OCI-LY7 (cell line): ENCODE results near the gene FGR. TPM values are rescaled to one million over a fixed set of nuclear protein-coding genes. Genes with fewer than 3 reads are reported as not detected.

ENCODE experiments used
- BruUV-seq: library from RNA; stranded (reverse); fragments of 400-500 nt; replicated peaks from 2 replicates; lab custom pipeline; 2021; lab: Mats Ljungman, UMichigan
- CTCF ChIA-PET: fragments of 300-600 bp; sonication (Branson Sonifier 250); formaldehyde crosslinking; loops from one replicate; lab custom pipeline; 2022; ENCODE audit warnings: antibody characterized with exemption; ENCODE audit not compliant: unreplicated experiment; lab: Charles Lee
- POLR2A ChIA-PET: fragments of 300-600 bp; sonication (Branson Sonifier 250); formaldehyde crosslinking; loops from one replicate; lab custom pipeline; 2022; ENCODE audit warnings: antibody characterized with exemption; lab: Charles Lee
- DNase-seq: peaks from one replicate; pipeline ENCODE4 v3.0.0-alpha.2; 2015; ENCODE audit warnings: low spot score
- H2AFZ ChIP-seq: fragments of 200-600 bp; sonication (generic), shearing (Covaris generic); 2 replicates; pipeline ENCODE4 v1.6.1; 2014; ENCODE audit warnings: mild to moderate bottlenecking, antibody characterized with exemption, low read length, moderate library complexity
- H3K27ac ChIP-seq: fragments of 200-600 bp; sonication (generic); 2 replicates; pipeline ENCODE4 v1.5.1; 2014; ENCODE audit warnings: mixed run types, low read depth, mild to moderate bottlenecking, moderate library complexity, low read length, inconsistent platforms; ENCODE audit not compliant: poor library complexity, severe bottlenecking
- H3K36me3 ChIP-seq: fragments of 200-600 bp; sonication (generic); 2 replicates; pipeline ENCODE4 v1.6.1; 2014; ENCODE audit warnings: mild to moderate bottlenecking, antibody characterized with exemption, low read length, moderate library complexity, mixed read lengths; ENCODE audit not compliant: insufficient read depth
- H3K4me1 ChIP-seq: fragments of 200-600 bp; sonication (generic); 2 replicates; pipeline ENCODE4 v1.5.1; 2014; ENCODE audit warnings: mild to moderate bottlenecking, low read length; ENCODE audit not compliant: insufficient read depth, poor library complexity, severe bottlenecking
- H3K4me2 ChIP-seq: fragments of 200-600 bp; sonication (generic); 2 replicates; pipeline ENCODE4 v1.6.1; 2014; ENCODE audit warnings: mild to moderate bottlenecking, low read length
- H3K4me3 ChIP-seq: fragments of 200-600 bp; sonication (generic); 2 replicates; pipeline ENCODE4 v1.5.1; 2014; ENCODE audit warnings: mild to moderate bottlenecking, low read depth, low read length; ENCODE audit not compliant: poor library complexity, severe bottlenecking
- H3K79me2 ChIP-seq: fragments of 200-600 bp; sonication (generic); 2 replicates; pipeline ENCODE4 v1.6.1; 2016; ENCODE audit warnings: low read depth, mild to moderate bottlenecking, low read length, moderate library complexity, mixed read lengths; ENCODE audit not compliant: insufficient read depth
- H3K9me2 ChIP-seq: fragments of 200-600 bp; sonication (generic); 2 replicates; pipeline ENCODE4 v1.6.1; 2016; ENCODE audit warnings: mild to moderate bottlenecking, low read length, mixed read lengths; ENCODE audit not compliant: insufficient read depth
- H3K9me3 ChIP-seq: fragments of 200-600 bp; sonication (generic); 2 replicates; pipeline ENCODE4 v1.6.1; 2014; ENCODE audit warnings: mild to moderate bottlenecking, mixed run types, low read length, mixed read lengths
- H4K20me1 ChIP-seq: fragments of 200-600 bp; sonication (generic); 2 replicates; pipeline ENCODE4 v1.6.1; 2014; ENCODE audit warnings: mild to moderate bottlenecking, antibody characterized with exemption, low read length, moderate library complexity, mixed read lengths; ENCODE audit not compliant: insufficient read depth
- EZH2phosphoT487 ChIP-seq: fragments of 200-600 bp; sonication (generic); IDR thresholded peaks from 2 replicates; pipeline ENCODE4 v1.6.1; 2018; ENCODE audit warnings: low read depth, borderline replicate concordance, mild to moderate bottlenecking, mixed run types, antibody characterized with exemption, low read length, moderate library complexity, mixed read lengths
- intact Hi-C: fragments of 100-400 bp; cut with micrococcal nuclease; formaldehyde crosslinking; loops from one replicate; pipeline ENCODE4 v1.10.0; 2022; ENCODE audit not compliant: unreplicated experiment
- total RNA-seq, 2 experiments: library from RNA; depleted of rRNA in 1 of 2; stranded (reverse); fragments of >200 nt in 1 of 2; shearing (Covaris generic) in 1 of 2; gene quantifications; 2 replicates each; pipeline ENCODE4 v1.2.3, GENCODE V29; 2014 to 2022
- TF ChIP-seq, protein P1 (sequence below): fragments of 200-600 bp; sonication (generic); conservative IDR thresholded peaks from 2 replicates; pipeline ENCODE4 v1.5.1; 2014; ENCODE audit warnings: mild to moderate bottlenecking, antibody characterized with exemption, low read length, moderate library complexity, mixed read lengths

FGR gene
- total RNA-seq, 2 experiments from 2014 or later = 1.2 to 2.2 TPM

DNA sequence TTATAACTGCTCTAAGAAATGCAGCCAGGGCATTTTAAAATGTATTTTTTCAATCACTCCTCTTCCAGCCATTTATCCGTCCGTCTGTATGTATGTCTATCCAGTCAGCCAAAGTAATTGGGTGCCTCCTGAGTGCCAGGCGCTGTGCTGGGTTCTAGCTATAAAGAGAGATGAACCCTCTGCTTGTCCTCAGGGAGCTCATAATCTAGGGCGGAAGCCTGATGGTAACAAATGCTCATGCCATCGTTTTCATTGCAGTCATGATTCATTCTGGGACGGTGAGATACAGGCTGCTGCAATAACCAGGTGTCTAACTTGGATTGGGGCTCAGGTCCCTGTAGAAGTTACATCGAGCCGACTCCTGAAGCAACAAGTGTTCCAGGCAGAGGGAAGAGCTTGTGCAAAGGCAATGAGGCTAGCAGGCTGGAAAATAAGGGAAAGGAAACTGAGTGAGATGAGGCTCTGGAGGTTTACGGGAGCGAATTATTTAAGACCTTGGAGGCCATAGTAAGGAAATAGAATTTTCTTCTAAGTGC lies 25.4 kb upstream of the FGR start:
- ChIA-PET POLR2A (interaction anchor here (0.9 to 3.8 kb wide), 6 partner anchors 20 to 52 kb away, joined by 3 to 34 read pairs (median 4); no protein-coding TSS in a partner anchor), CTCF (interaction anchor here (1.0 to 1.2 kb wide), 2 partner anchors 51 to 52 kb away, joined by 3 to 4 read pairs; no protein-coding TSS in a partner anchor)
- Histone ChIP-seq H3K79me2 (no peaks in the 10 kb centered on the region), H2AFZ (peak overlapping the region; percentile 65; the same call in 1 of the 2 replicates), H3K4me2 (peak overlapping the region; percentile 82), H3K4me3 (peak overlapping the region; percentile 69), H3K9me3 (no peaks in the 10 kb centered on the region), H4K20me1 (no peaks in the 10 kb centered on the region), H3K9me2 (no peaks in the 10 kb centered on the region), H3K27ac (peak overlapping the region; percentile 38), H3K36me3 (no peaks in the 10 kb centered on the region), H3K4me1 (peaks cover 55% of the 10 kb centered on the region)
- TF ChIP-seq, protein P1, sequence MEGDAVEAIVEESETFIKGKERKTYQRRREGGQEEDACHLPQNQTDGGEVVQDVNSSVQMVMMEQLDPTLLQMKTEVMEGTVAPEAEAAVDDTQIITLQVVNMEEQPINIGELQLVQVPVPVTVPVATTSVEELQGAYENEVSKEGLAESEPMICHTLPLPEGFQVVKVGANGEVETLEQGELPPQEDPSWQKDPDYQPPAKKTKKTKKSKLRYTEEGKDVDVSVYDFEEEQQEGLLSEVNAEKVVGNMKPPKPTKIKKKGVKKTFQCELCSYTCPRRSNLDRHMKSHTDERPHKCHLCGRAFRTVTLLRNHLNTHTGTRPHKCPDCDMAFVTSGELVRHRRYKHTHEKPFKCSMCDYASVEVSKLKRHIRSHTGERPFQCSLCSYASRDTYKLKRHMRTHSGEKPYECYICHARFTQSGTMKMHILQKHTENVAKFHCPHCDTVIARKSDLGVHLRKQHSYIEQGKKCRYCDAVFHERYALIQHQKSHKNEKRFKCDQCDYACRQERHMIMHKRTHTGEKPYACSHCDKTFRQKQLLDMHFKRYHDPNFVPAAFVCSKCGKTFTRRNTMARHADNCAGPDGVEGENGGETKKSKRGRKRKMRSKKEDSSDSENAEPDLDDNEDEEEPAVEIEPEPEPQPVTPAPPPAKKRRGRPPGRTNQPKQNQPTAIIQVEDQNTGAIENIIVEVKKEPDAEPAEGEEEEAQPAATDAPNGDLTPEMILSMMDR = no peak
- no peak for TF ChIP-seq EZH2phosphoT487
- intact Hi-C loops = loop anchor here (10.0 kb wide), 1 partner anchor 336 kb away; the partner anchor contains the start of gene TMEM222
- no TSS peak for BruUV-seq
- no peak for DNase-seq

DNA sequence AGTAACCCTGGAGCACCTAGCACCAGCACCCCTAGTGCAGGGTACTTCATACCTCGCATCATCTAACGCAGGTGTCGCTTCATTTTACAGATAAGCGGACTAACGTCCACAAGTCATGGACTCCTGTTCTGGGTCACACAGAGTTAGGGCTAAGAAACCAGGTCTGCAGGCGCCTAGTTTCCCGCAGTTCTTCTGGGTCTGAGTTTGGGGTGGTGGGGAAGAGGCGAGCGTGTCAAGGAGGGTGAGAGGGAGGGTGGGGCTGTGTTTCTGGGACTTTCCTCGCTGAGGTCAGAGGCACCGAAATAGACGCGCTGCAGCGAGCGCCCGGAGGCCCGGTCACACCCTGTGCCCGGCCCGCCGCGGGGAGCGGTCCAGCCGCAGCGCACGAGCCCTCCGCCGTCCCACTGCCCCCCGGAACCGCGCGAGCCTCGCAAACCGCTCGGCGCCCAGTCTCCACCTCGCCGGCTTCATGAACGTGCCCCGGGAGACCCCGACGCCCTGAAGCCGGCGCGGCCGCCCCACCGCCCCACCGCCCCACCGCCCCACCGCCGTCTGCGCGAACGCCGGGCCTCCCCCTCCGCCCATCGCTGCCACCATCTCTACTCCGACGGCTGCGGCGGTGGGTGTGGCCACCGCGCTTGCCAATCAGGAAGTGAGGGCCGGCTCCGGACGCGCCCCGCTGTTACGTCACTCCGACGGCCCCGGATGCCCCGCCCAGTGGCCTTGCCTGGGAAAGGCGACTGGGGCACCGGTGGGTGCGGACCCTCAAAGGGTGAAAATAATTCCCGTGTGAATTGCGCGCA lies 24.7 kb upstream of the FGR start:
- Histone ChIP-seq H3K4me3 (peak overlapping the region; percentile 69), H3K36me3 (no peaks in the 10 kb centered on the region), H3K27ac (peak overlapping the region; percentile 80), H3K9me2 (no peaks in the 10 kb centered on the region), H3K4me1 (peaks cover 55% of the 10 kb centered on the region), H4K20me1 (no peaks in the 10 kb centered on the region), H3K4me2 (peak overlapping the region; percentile 82), H2AFZ (peak overlapping the region; percentile 65; the same call in 1 of the 2 replicates), H3K9me3 (no peaks in the 10 kb centered on the region), H3K79me2 (no peaks in the 10 kb centered on the region)
- peak; percentile 94 for DNase-seq
- intact Hi-C loops = loop anchor here (10.0 kb wide), 1 partner anchor 335 kb away; the partner anchor contains the start of gene TMEM222
- CTCF ChIA-PET = interaction anchor here (1.0 kb wide), 1 partner anchor 52 kb away, joined by 3 read pairs; no protein-coding TSS in a partner anchor
- POLR2A ChIA-PET = interaction anchor here (1.0 to 3.8 kb wide), 2 partner anchors 34 to 51 kb away, joined by 3 to 34 read pairs; no protein-coding TSS in a partner anchor
- BruUV-seq = no TSS peak
- TF ChIP-seq EZH2phosphoT487 = no peak
- TF ChIP-seq, protein P1 = 0 out of 2 replicates have a peak, but pooled peaks have one; percentile 8
